Neural crest cell (in vitro differentiated cells): ENCODE measurements around the gene PVALEF. TPM values are rescaled to one million over a fixed set of nuclear protein-coding genes. Genes with fewer than 3 reads are reported as not detected.

Source experiments
- DNase-seq: peaks from one replicate; pipeline ENCODE4 v3.0.0; 2021; ENCODE audit warnings: low read depth, mixed read lengths, low spot score
- H3K27ac Mint-ChIP-seq: one replicate; pipeline ENCODE4 v1.8.0; 2021; ENCODE audit warnings: mild to moderate bottlenecking, mixed read lengths; ENCODE audit not compliant: unreplicated experiment
- H3K27me3 Mint-ChIP-seq: 2 replicates; pipeline ENCODE4 v1.8.0; 2021; ENCODE audit warnings: low read depth, mild to moderate bottlenecking, mixed read lengths
- H3K36me3 Mint-ChIP-seq: 2 replicates; pipeline ENCODE4 v1.8.0; 2021; ENCODE audit warnings: low read depth, mild to moderate bottlenecking, mixed read lengths
- H3K4me1 Mint-ChIP-seq: 2 replicates; pipeline ENCODE4 v1.8.0; 2021; ENCODE audit warnings: mixed read lengths
- H3K4me3 Mint-ChIP-seq: one replicate; pipeline ENCODE4 v1.8.0; 2021; ENCODE audit warnings: mild to moderate bottlenecking, mixed read lengths
- H3K9me3 Mint-ChIP-seq: 2 replicates; pipeline ENCODE4 v1.8.0; 2021; ENCODE audit warnings: mixed read lengths
- total RNA-seq: library from RNA; stranded (reverse); gene quantifications from 2 replicates; pipeline ENCODE4 v1.2.1, GENCODE V29; 2021
- TF ChIP-seq, protein P1 (sequence below): fragments of 200-600 bp; sonication (generic); conservative IDR thresholded peaks from 2 replicates; pipeline ENCODE4 v1.5.0; 2021; ENCODE audit warnings: antibody characterized with exemption, mild to moderate bottlenecking

PVALEF gene
- total RNA-seq, 1 donor from 2014 or later, result not detected

DNA sequence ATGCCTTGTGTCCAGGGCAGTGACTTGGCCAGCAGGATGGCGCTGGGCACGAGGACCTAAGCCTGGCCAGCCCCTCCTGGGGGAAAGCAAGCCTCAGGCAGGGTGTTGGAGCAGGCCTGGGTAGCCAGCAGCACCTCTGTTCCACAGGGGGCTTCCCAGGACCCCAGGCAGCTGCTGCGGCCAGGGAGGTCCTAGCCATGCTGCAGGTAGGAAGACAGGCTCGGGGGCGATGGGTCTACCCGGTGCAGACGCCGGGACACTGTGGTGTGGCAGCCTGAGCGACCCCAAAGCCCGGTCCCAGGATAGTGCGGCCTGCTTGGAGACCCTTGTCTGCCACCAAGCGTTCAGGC, 23.2 kb downstream of the PVALEF start:
- Mint-ChIP-seq H3K36me3 (no peaks in the 10 kb centered on the region), H3K4me1 (peaks cover 6% of the 10 kb centered on the region), H3K9me3 (no peaks in the 10 kb centered on the region), H3K4me3 (no peak overlapping the region), H3K27ac (no peak overlapping the region), H3K27me3 (peaks cover 4% of the 10 kb centered on the region)
- TF ChIP-seq, protein P1, sequence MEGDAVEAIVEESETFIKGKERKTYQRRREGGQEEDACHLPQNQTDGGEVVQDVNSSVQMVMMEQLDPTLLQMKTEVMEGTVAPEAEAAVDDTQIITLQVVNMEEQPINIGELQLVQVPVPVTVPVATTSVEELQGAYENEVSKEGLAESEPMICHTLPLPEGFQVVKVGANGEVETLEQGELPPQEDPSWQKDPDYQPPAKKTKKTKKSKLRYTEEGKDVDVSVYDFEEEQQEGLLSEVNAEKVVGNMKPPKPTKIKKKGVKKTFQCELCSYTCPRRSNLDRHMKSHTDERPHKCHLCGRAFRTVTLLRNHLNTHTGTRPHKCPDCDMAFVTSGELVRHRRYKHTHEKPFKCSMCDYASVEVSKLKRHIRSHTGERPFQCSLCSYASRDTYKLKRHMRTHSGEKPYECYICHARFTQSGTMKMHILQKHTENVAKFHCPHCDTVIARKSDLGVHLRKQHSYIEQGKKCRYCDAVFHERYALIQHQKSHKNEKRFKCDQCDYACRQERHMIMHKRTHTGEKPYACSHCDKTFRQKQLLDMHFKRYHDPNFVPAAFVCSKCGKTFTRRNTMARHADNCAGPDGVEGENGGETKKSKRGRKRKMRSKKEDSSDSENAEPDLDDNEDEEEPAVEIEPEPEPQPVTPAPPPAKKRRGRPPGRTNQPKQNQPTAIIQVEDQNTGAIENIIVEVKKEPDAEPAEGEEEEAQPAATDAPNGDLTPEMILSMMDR, result no peak
- no peak for DNase-seq

DNA sequence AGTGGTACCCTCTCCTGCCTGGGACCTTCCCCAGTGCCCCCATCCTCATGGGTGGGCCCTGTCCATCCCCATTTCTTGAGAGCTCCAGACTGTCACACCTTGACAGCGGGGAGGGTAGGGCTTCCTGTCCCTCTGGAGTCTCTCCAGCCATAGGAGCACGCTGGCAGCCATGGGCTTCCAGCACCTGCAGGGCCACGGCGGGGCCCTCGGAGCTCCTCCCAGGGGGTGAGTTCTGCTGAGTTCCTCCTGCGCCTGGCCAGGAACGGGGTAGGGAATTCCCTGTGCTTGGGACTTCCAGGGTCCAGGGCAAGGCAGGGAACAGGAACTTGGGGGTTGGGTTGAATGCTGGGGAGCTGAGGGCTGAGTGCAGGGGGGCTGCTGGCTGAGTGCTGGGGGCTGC, 23.7 kb downstream of the PVALEF start:
- no peaks in the 10 kb centered on the region for H3K36me3 Mint-ChIP-seq
- DNase-seq, result no peak
- TF ChIP-seq, protein P1, result no peak
- H3K27ac Mint-ChIP-seq, result no peak overlapping the region
- H3K27me3 Mint-ChIP-seq, result peaks cover 4% of the 10 kb centered on the region
- H3K4me1 Mint-ChIP-seq, result peaks cover 6% of the 10 kb centered on the region
- no peaks in the 10 kb centered on the region for H3K9me3 Mint-ChIP-seq
- H3K4me3 Mint-ChIP-seq, result no peak overlapping the region

DNA sequence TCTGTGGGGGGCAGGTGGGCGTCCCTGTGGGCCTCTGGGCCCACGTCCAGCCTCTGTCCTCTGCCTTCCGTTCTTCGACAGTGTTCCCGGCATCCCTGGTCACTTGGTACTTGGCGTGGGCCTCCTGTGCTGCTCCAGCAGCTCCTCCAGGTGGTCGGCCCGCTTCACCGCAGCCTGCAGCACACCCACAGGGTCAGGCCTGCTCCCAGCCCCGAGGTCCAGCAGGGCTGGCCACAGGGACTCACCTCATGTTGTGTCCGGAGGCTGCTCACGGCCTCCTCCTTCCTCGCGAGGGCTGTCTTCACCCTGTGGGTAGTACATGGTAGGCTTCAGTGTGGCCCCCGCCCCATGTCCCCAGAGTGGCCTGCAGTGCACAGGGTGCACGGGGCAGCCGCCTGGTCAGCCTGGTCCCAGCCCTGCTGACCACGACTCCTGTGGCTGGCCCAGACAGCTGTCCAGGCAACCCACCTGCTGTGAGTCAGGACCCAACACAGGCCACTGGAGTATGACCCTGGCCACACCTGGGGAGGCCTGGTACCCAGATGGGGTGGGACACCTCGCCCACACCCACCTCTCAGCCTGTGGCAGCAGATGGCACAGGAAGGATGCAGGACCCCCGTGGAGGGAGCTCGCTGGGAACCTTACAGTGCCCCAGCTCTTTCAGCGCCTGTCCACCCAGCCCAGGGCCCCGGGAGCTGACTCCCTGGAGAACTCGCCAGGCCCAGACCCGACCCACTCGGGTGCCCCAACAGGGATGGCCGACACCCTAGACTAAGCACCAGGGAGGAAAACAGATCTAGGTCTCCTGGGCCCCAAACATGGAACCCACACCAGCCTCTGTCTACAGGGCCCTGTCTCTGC, 24.6 kb downstream of the PVALEF start:
- Mint-ChIP-seq H3K4me1 (no peaks in the 10 kb centered on the region), H3K4me3 (no peak overlapping the region), H3K27me3 (no peaks in the 10 kb centered on the region), H3K27ac (no peak overlapping the region), H3K36me3 (no peaks in the 10 kb centered on the region), H3K9me3 (no peaks in the 10 kb centered on the region)
- DNase-seq, result no peak
- TF ChIP-seq, protein P1, result no peak

DNA sequence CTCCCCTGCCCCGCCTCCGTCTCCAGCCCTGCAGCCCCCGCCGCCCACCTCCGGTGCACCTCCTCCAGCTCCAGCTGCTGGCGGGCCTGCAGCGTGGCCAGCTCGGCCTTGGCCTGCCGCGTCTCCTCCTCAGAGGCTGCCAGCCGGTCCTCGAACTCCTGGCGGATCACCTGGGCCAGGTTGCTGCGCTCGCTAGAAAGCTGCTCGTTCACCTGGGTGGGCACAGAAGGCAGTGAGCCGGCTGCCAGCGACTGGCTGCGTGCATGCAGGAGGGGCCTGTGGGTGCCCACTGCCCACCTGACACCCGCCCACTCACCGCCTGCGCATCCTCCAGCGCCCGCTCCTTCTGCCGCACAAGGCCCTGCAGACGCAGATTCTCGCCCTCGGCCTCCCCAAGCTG, 25.3 kb downstream of the PVALEF start:
- H3K4me3 Mint-ChIP-seq, result no peak overlapping the region
- TF ChIP-seq, protein P1, result no peak
- H3K9me3 Mint-ChIP-seq, result no peaks in the 10 kb centered on the region
- DNase-seq, result no peak
- no peaks in the 10 kb centered on the region for H3K36me3 Mint-ChIP-seq
- no peaks in the 10 kb centered on the region for H3K27me3 Mint-ChIP-seq
- no peak overlapping the region for H3K27ac Mint-ChIP-seq
- no peaks in the 10 kb centered on the region for H3K4me1 Mint-ChIP-seq

DNA sequence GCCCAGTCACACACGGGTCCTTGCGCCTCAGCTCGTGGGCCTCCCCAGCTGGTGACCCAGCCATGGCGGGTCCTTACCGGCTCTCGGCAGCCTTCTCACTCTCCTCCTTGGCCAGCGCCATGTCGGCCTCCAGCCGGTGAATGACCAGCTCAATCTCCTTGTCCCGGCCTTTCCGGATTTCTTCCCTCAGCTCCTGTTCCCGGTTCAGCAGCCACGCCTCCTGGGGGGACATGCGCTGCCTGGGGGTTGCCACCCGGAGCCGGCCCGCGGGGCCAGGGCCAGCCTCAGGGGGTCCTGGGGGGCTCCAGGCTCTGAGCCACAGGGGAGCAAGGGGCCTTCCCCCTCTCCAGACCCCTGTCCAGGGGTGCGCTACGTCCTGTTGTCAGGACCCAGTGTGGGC, 25.8 kb downstream of the PVALEF start:
- no peak overlapping the region for H3K4me3 Mint-ChIP-seq
- H3K27ac Mint-ChIP-seq, result no peak overlapping the region
- H3K9me3 Mint-ChIP-seq, result no peaks in the 10 kb centered on the region
- H3K27me3 Mint-ChIP-seq, result no peaks in the 10 kb centered on the region
- no peaks in the 10 kb centered on the region for H3K36me3 Mint-ChIP-seq
- no peak for DNase-seq
- H3K4me1 Mint-ChIP-seq, result no peaks in the 10 kb centered on the region
- TF ChIP-seq, protein P1, result no peak
